HG02623 (cell line): ENCODE data around the gene ACTL10.

ENCODE experiments used
- ATAC-seq: cut with Tn5 transposase; IDR thresholded peaks from one replicate; pipeline ENCODE4 v1.9.1; 2021; ENCODE audit warnings: moderate library complexity; ENCODE audit not compliant: unreplicated experiment

The ACTL10 gene

GRCh38 chr20:33663161-33664084 lies 3.3 kb upstream of the ACTL10 start:
- ATAC-seq, result peak; percentile 39

DNA sequence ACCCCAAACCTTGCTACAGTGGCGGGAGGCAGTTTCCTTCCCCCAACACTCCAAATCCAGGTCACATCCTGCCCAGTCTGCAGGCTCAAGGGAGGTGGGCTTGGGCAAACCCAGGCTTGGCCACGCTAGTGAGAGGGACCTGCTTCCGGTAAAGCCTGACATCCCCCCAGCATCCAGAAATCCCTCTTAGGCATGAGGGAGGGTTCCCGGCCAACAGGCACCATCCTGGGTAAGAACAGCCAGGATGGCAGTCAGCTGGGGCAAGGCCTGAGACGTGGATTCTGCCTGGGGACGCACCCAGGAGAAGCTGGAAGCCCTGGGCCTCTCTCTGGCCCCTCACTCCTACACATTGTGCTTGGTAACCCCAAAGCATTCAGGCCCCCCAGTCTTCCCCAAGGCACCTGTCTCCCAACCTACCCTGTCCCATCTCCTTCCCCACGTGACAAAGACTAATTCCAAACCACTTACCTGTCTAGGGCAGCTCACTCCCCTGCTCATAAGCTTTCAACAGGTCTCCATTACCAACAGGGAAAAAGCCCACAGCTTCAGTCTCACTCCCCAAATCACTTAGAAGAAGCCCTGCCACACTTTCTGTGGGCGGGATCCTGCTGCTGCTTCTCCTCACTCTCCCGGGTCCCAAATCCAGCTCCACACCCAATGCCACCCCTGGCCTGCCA lies 2.5 kb upstream of the ACTL10 start:
- no peak for ATAC-seq

GRCh38 chr20:33664762-33665144 lies 2.0 kb upstream of the ACTL10 start:
- no peak for ATAC-seq

DNA sequence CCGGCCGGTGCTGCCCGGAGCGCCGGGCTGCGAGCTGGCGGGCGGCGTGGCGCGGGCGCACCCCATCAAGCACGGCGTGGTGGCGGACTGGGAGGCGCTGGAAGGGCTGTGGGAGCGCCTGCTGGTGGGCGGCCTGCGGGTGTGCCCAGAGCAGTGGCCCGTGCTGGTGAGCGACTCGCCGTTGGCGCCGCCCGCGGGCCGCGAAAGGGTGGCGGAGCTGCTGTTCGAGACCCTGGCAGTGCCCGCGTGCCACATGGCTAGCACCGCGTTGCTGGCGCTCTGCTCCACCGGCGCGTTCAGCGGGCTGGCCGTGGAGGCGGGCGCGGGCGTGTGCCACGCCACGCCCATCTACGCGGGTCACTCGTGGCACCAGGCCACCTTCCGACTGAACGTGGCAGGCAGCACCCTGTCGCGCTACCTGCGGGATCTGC lies 517 bp downstream of the ACTL10 start:
- peak; percentile 7 for ATAC-seq

DNA sequence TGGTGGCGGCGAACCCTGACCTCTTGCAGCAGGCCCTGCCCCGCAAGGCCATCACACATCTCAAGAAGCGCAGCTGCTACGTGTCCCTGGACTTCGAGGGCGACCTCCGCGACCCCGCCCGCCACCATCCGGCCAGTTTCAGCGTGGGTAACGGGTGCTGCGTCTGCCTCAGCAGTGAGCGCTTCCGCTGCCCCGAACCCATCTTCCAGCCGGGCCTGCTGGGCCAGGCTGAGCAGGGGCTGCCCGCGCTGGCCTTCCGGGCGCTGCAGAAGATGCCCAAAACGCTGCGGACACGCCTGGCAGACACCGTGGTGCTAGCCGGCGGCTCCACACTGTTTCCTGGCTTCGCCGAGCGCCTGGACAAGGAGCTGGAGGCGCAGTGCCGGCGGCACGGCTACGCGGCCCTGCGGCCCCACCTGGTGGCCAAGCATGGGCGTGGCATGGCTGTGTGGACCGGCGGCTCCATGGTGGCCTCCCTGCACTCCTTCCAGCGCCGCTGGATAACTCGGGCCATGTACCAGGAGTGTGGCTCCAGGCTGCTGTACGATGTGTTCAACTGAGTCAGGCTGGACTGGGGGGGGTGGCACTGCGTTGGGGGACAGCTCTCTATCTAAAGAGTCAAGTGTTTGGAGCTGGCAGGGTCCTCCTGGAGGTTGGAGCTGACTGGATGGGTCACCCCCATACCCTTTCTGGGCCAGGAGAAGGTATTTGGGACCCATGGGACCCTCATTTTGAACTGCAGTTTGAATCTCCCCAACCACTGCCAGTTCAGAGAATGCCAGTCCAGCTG lies 1.1 kb downstream of the ACTL10 start:
- ATAC-seq, result peak; percentile 43

GRCh38 chr20:33668466-33669155 lies 1.9 kb downstream of the ACTL10 start:
- ATAC-seq, result no peak

DNA sequence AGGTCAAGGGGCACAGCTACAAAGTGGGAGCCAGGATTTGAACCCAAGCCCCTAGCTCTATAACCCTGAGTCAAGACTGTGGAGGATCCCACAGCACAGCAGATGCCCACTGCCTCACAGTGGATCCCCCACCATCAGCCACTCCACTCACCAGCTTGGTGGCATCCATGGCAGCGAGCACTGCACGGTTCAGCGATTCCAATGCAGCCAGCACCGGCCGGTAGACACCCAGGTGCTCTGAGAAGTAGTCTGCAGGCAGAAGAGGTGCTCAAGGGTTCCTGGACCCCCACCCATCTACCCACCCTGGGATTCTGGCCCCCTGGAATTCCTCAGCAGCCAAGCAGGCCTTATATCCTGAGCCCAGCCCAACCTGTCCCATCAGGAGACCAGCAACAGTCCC lies 2.5 kb downstream of the ACTL10 start:
- no peak for ATAC-seq

- no peak for ATAC-seq
Observed at GRCh38 chr20:33669873-33670640, 3.3 kb downstream of the ACTL10 start.

DNA sequence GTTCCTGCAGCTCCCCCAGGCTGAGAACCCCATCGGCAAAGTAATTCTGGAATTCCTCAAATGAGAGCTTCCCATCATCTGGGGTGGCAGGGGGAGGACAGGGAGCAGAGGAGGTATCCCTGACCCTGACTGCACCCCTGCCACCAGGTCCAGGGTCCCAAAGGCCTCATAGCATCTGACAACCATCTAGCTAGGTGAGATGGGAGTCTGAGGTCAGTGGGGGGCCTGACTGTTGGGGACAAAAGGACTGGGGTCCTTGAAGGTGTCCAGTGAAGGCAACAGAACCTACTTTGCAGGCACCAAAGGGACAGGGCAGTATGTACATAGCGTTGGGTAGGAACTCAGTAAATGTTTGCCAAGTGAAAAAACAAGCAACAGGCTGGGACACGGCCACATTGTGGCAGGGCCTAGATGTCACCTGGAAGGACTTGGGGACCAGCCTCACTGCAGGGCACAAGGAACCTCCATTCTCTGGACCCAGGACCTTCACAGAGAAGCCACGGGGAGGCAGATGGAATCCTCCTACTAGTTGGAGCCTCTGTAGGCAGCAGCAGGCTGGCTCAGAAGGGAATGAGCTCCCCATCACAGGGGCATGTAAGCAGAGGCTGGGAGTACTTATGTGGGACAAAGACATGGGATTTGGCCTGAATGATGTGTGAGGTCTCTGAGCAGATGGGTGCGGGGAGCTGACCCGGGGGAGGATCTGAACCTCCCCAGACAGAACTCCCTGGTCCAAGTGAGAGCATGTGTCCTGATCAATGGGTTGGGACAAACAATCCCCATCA lies 4.2 kb downstream of the ACTL10 start:
- ATAC-seq, result no peak

- ATAC-seq, result no peak
Observed at GRCh38 chr20:33671573-33672288, 5.0 kb downstream of the ACTL10 start.

DNA sequence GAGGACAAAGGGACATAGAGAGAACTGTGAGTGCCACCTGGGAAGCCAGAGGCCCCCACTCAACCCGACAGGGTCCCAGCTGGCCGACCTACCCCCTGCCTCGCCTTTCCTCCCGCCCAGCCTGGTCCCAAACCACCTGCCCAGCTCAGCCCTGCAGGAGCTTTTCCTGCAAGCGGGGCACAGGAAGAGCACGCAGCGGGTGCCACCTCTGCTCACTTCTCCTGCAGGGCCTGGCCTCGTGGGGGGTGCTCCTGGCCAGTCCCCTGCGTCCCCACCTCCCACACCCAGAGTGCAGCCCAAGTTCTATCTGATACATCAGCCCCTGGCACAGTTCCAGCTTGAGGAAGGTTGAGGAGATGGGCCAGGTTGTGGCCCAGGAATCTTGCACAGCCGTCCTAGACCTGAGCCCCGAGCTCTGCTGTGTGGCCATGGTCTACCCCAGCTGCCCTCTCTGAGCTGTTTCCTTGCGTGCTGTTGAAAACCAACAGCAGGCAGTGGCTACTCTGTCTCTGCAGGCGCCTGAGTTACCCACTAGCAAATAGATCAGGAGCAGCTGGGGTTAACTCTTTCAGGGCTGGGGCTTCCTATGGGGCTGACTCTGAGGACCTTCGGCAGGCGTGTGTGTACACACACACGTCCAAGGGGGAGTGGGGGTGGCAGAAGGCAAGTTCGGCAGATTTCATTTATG lies 5.8 kb downstream of the ACTL10 start:
- no peak for ATAC-seq

GRCh38 chr20:33673114-33673409 lies 6.3 kb downstream of the ACTL10 start:
- ATAC-seq, result no peak

GRCh38 chr20:33673410-33674293 lies 6.9 kb downstream of the ACTL10 start:
- no peak for ATAC-seq

GRCh38 chr20:33674294-33675135 lies 7.8 kb downstream of the ACTL10 start, which contains the start of gene NECAB3:
NECAB3 (minus strand) TSS chr20:33674428; CDS start chr20:33674352, 76 bp downstream.
- ATAC-seq, result peak; percentile 43

GRCh38 chr20:33675136-33675959 lies 8.6 kb downstream of the ACTL10 start:
- ATAC-seq, result no peak
